Thoracic aorta (tissue), 2 donors: ENCODE measurements around the gene SMC4. TPM values are rescaled to one million over a fixed set of nuclear protein-coding genes. Genes with fewer than 3 reads are reported as not detected.

Experiments used
- ATAC-seq: fragments of 150-250 bp; one replicate; pipeline ENCODE4 v1.8.0; 2017; ENCODE audit warnings: low read depth; ENCODE audit not compliant: insufficient number of reproducible peaks, low FRiP score
- DNase-seq: peaks from one replicate; pipeline ENCODE4 v3.0.0-alpha.2; 2020; ENCODE audit warnings: low spot score
- H3K27ac ChIP-seq, 2 donors: fragments of 200-600 bp; sonication (generic); 1 replicate in 1 of 2; 2 replicates in 1 of 2; pipeline ENCODE4 v1.5.1; 2016; ENCODE audit warnings: mild to moderate bottlenecking in 2 of 2, moderate library complexity in 2 of 2
- H3K27me3 ChIP-seq: fragments of 200-600 bp; sonication (generic); replicated peaks from 2 replicates; pipeline ENCODE4 v1.6.0; 2016; ENCODE audit warnings: mild to moderate bottlenecking; ENCODE audit not compliant: insufficient read depth
- H3K36me3 ChIP-seq: fragments of 200-600 bp; sonication (generic); one replicate; pipeline ENCODE4 v1.5.1; 2016
- H3K4me1 ChIP-seq, 2 donors: fragments of 200-600 bp; sonication (generic); 1 replicate in 1 of 2; 2 replicates in 1 of 2; pipeline versions ENCODE4 v1.5.1 to v1.6.0; 2016; ENCODE audit warnings: low read depth in 2 of 2, mild to moderate bottlenecking in 1 of 2; ENCODE audit not compliant: control insufficient read depth in 1 of 2
- H3K4me3 ChIP-seq: fragments of 200-600 bp; sonication (generic); 2 replicates; pipeline ENCODE4 v1.5.1; 2016; ENCODE audit warnings: mild to moderate bottlenecking
- H3K9me3 ChIP-seq: fragments of 200-600 bp; sonication (generic); 2 replicates; pipeline ENCODE4 v1.5.1; 2016
- total RNA-seq, 2 donors: library from RNA; depleted of rRNA; stranded (reverse); fragments of >200 nt; gene quantifications; one replicate each; pipeline versions ENCODE4 v1.1.0 to v1.2.3, GENCODE V29; 2016
- TF ChIP-seq, protein P1 (sequence below): fragments of 200-600 bp; sonication (generic); IDR thresholded peaks from one replicate; pipeline ENCODE4 v1.5.1; 2019; ENCODE audit warnings: antibody characterized with exemption

Gene SMC4
- total RNA-seq, 2 donors from 2014 or later = 70.2 to 97.2 TPM

DNA sequence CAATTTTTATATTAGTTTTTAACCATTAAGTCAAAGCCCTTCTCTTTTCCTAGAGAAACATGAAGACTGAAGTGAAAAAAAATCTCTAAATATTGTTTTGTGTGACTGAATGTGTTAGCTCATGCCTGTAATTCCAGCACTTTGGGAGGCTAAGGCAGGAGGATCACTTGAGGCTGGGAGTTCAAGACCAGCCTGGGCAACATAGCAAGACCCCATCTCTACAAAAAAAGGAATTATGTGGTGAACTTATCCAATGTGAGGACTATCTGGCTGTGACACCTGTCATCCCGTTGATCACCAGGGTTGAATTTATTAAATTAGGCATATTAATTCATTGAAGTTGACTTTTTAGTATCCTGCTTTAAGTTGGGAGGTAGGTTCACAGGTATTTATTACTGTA is 13.0 kb downstream of the SMC4 start:
- ATAC-seq (no peak), DNase-seq (no peak)
- Histone ChIP-seq H3K9me3 (no peaks in the 10 kb centered on the region), H3K36me3 (peaks cover 3% of the 10 kb centered on the region), H3K4me3 (no peak overlapping the region), H3K27ac (no peak overlapping the region), H3K4me1 (no peaks in the 10 kb centered on the region), H3K27me3 (no peaks in the 10 kb centered on the region)
- TF ChIP-seq, protein P1, sequence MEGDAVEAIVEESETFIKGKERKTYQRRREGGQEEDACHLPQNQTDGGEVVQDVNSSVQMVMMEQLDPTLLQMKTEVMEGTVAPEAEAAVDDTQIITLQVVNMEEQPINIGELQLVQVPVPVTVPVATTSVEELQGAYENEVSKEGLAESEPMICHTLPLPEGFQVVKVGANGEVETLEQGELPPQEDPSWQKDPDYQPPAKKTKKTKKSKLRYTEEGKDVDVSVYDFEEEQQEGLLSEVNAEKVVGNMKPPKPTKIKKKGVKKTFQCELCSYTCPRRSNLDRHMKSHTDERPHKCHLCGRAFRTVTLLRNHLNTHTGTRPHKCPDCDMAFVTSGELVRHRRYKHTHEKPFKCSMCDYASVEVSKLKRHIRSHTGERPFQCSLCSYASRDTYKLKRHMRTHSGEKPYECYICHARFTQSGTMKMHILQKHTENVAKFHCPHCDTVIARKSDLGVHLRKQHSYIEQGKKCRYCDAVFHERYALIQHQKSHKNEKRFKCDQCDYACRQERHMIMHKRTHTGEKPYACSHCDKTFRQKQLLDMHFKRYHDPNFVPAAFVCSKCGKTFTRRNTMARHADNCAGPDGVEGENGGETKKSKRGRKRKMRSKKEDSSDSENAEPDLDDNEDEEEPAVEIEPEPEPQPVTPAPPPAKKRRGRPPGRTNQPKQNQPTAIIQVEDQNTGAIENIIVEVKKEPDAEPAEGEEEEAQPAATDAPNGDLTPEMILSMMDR = no peak

DNA sequence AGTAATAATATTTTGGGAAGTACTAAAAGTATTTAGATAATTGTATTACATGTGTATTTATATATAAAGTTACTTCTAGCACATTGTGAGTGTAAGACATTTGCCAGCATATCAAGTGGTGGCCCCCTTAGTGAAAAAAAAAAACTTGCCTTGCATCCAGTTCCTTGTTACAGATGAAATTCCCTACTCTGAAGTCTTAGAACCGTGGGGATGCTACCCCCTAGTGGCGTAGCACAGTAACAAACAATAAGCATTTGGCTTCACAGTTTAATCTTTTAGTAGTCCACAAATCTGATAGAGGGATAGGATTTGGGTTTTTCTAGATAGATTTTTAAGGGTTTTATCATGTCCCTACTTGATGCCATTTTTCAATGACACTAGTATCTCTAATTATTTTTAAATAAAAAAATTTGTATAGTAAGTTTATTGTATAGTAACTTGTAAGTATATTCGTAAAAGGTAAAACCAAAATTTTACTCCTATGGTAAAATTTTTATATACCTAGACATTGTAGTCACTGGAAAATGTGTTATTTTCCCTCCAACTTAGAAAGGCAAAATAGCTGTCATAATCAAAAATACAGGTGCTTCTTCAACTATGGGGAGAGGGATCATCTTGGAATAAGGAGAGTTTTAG is 14.3 kb downstream of the SMC4 start:
- peak; percentile 44 for ATAC-seq
- H3K4me3 ChIP-seq = no peak overlapping the region
- no peaks in the 10 kb centered on the region for H3K9me3 ChIP-seq
- H3K27me3 ChIP-seq = no peaks in the 10 kb centered on the region
- TF ChIP-seq, protein P1 = peak; percentile 83
- H3K4me1 ChIP-seq = no peaks in the 10 kb centered on the region
- no peak for DNase-seq
- peaks cover 3% of the 10 kb centered on the region for H3K36me3 ChIP-seq
- no peak overlapping the region for H3K27ac ChIP-seq

DNA sequence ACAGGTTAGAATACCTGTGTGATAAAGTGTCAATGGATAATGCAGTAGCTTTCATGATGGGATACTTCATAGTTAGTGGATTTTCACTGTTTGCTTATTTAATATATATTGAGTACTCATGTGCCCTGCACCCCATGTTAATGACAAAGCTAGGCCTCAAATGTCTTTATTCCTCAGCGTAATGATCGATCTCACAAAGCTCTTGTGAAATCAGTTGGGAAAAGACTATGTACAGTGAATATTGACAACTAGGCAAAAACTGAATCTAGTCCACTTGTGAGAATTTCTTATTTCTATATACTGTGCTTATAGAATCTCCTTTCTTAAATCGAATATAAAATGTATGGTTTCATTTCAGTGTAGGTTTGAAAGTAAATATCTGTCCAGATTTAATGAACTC is 17.9 kb downstream of the SMC4 start:
- TF ChIP-seq, protein P1 = no peak
- H3K4me1 ChIP-seq = no peaks in the 10 kb centered on the region
- no peak overlapping the region for H3K4me3 ChIP-seq
- ATAC-seq (no peak), DNase-seq (no peak)
- no peaks in the 10 kb centered on the region for H3K27me3 ChIP-seq
- H3K9me3 ChIP-seq = no peaks in the 10 kb centered on the region
- peaks cover 3% of the 10 kb centered on the region for H3K36me3 ChIP-seq
- no peak overlapping the region for H3K27ac ChIP-seq

DNA sequence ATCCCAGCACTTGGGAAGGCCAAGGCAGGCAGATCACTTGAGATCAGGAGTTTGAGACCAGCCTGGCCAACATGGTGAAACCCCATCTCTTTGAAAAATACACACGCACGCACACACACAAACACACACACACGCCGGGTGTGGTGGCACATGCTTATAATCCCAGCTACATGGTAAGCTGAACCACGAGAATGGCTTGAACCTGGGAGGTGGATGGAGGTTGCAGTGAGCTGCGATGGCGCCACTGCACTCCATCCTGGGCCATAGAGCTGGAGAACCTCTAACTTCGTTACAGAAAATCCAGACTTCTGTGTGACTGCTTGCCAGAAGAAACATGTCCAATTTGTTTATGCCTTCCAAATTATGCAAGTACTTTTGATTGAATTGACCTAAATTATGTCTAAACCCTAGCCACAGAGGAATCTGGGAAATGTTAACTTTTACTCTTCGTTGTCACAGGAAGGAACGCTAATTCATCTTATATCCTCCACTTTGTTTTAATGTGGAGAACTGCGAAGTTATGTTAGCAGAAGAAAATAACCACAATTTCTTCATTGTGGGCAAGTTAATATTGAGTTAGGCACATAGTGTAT is 28.5 kb downstream of the SMC4 start:
- ATAC-seq = no peak
- H3K4me3 ChIP-seq = no peak overlapping the region
- no peaks in the 10 kb centered on the region for H3K27me3 ChIP-seq
- H3K27ac ChIP-seq = no peak overlapping the region
- no peak for DNase-seq
- peaks cover 23% of the 10 kb centered on the region for H3K36me3 ChIP-seq
- no peaks in the 10 kb centered on the region for H3K9me3 ChIP-seq
- TF ChIP-seq, protein P1 = no peak
- H3K4me1 ChIP-seq = no peaks in the 10 kb centered on the region

DNA sequence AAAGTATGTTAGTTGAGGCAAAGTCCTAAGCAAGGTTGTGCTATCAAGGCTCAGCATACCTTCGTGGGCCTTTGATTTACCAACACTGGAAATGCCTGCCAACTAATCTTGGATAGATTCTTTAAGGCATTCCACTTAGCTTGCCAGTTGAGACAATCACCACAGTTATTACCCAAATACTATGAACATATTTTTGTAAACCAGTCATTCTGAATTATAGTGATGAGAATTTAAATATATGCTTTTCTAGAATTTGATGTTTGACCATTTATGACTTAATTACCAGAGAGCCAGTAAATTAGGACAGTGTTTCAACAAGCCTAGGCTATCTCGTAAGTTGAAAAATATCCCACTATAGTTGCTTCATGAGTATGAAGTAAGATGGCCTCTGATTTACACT is 34.6 kb downstream of the SMC4 start:
- TF ChIP-seq, protein P1 = no peak
- ATAC-seq (no peak), DNase-seq (no peak)
- peaks cover 14% of the 10 kb centered on the region for H3K36me3 ChIP-seq
- no peaks in the 10 kb centered on the region for H3K4me1 ChIP-seq
- no peak overlapping the region for H3K27ac ChIP-seq
- H3K4me3 ChIP-seq = no peak overlapping the region
- H3K27me3 ChIP-seq = no peaks in the 10 kb centered on the region
- no peaks in the 10 kb centered on the region for H3K9me3 ChIP-seq
